CD4-positive, alpha-beta memory T cell (primary cell): Measurements from ENCODE around the gene CYP4Z1. TPM values are rescaled to one million over a fixed set of nuclear protein-coding genes. Genes with fewer than 3 reads are reported as not detected.
"Not testable (repeated sequence)": the region's sequence is repeated elsewhere in the genome, so short reads cannot be mapped to it uniquely, and the experiment has no call there.

Experiments
- CTCF ChIA-PET: fragments of 350-600 bp; sonication (Branson Sonifier 250); formaldehyde crosslinking; loops from one replicate; lab custom pipeline; 2021; ENCODE audit warnings: inconsistent platforms; ENCODE audit not compliant: partially characterized antibody; lab: Charles Lee
- POLR2A ChIA-PET: fragments of 350-600 bp; sonication (Branson Sonifier 250); formaldehyde crosslinking; loops from one replicate; lab custom pipeline; 2021; ENCODE audit not compliant: partially characterized antibody; lab: Charles Lee
- DNase-seq, 5 donors: peaks; one replicate each; pipeline versions ENCODE4 v3.0.0 to v3.0.0-alpha.2; 2020 to 2022; ENCODE audit warnings: mixed read lengths in 1 of 5
- H3K27ac ChIP-seq: one replicate; pipeline ENCODE4 v1.7.0; 2013; ENCODE audit warnings: low read depth, low read length
- H3K27me3 ChIP-seq: 2 replicates; pipeline ENCODE4 v1.7.0; 2013; ENCODE audit warnings: mild to moderate bottlenecking, low read length, moderate library complexity; ENCODE audit not compliant: insufficient read depth
- H3K36me3 ChIP-seq: 2 replicates; pipeline ENCODE4 v1.7.0; 2013; ENCODE audit warnings: mild to moderate bottlenecking, low read length, moderate library complexity; ENCODE audit not compliant: insufficient read depth
- H3K4me1 ChIP-seq: 2 replicates; pipeline ENCODE4 v1.7.0; 2013; ENCODE audit warnings: mild to moderate bottlenecking, low read length, moderate library complexity; ENCODE audit not compliant: insufficient read depth
- H3K4me3 ChIP-seq, 2 donors: one replicate each; pipeline ENCODE4 v1.7.0; 2013; ENCODE audit warnings: low read length in 2 of 2, mild to moderate bottlenecking in 1 of 2
- H3K9me3 ChIP-seq, 2 donors: one replicate each; pipeline ENCODE4 v1.7.0; 2013; ENCODE audit warnings: low read length in 2 of 2, control low read depth in 1 of 2; ENCODE audit not compliant: control insufficient read depth in 1 of 2
- H3K27ac Mint-ChIP-seq, 7 donors: one replicate each; pipeline ENCODE4 v1.8.0; 2020 to 2021; ENCODE audit warnings: mixed read lengths in 7 of 7, mild to moderate bottlenecking in 6 of 7, inconsistent platforms in 3 of 7, moderate library complexity in 3 of 7
- H3K27me3 Mint-ChIP-seq, 2 donors: one replicate each; pipeline ENCODE4 v1.8.0; 2020 to 2021; ENCODE audit warnings: mixed read lengths in 2 of 2
- H3K36me3 Mint-ChIP-seq, 2 donors: one replicate each; pipeline ENCODE4 v1.8.0; 2020 to 2021; ENCODE audit warnings: mixed read lengths in 2 of 2, inconsistent platforms in 1 of 2, mild to moderate bottlenecking in 1 of 2
- H3K4me1 Mint-ChIP-seq, 4 donors: one replicate each; pipeline ENCODE4 v1.8.0; 2020 to 2021; ENCODE audit warnings: mixed read lengths in 4 of 4, mild to moderate bottlenecking in 1 of 4
- H3K4me3 Mint-ChIP-seq, 8 donors: one replicate each; pipeline ENCODE4 v1.8.0; 2020 to 2021; ENCODE audit warnings: mixed read lengths in 8 of 8, mild to moderate bottlenecking in 7 of 8, moderate library complexity in 6 of 8, inconsistent platforms in 3 of 8
- H3K9me3 Mint-ChIP-seq, 8 donors: one replicate each; pipeline ENCODE4 v1.8.0; 2020 to 2021; ENCODE audit warnings: mixed read lengths in 8 of 8, mild to moderate bottlenecking in 5 of 8, inconsistent platforms in 3 of 8, moderate library complexity in 1 of 8
- intact Hi-C: fragments of 100-400 bp; cut with micrococcal nuclease; formaldehyde crosslinking; loops from one replicate; pipeline ENCODE4 v1.15.1; 2023
- polyA plus RNA-seq, 2 donors: library from polyadenylated mRNA; unstranded; fragments of 300-500 nt; fragmentation: Illumina TruSeq; gene quantifications; one replicate each; pipeline ENCODE4 v1.2.3, GENCODE V29; 2021
- total RNA-seq, 2 experiments: library from RNA; stranded (reverse); gene quantifications; one replicate each; pipeline ENCODE4 v1.2.3, GENCODE V29; 2021

The CYP4Z1 gene
- total and polyA plus RNA-seq, 4 experiments from 2014 or later = not detected

DNA sequence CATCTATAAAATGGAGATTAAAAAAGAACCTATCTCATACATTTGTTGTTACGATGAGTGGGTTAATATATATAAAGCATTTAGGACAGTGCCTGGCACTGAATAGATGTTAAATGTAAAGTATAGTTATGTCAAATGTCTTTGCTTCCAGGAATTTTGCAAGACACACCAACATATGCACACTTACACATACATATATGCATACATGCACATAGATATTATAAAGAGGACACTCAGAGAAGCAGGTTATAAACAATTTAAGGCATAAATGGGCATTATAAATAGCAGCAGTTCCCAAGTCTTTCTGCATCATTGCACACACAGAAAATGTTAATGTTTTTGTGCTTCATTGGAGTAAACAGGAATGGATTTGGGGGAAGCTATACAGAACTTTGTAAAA is 30.3 kb upstream of the CYP4Z1 start:
- CTCF ChIA-PET = no interaction called here
- DNase-seq = no peak
- peaks cover 2 to 17% of the 10 kb centered on the region in 2 donors for H3K27me3 Mint-ChIP-seq
- no peaks in the 10 kb centered on the region for H3K4me1 Mint-ChIP-seq
- H3K4me1 ChIP-seq = no peaks in the 10 kb centered on the region
- POLR2A ChIA-PET = no interaction called here
- H3K9me3 ChIP-seq = no peaks in the 10 kb centered on the region
- H3K36me3 ChIP-seq = no peaks in the 10 kb centered on the region
- H3K9me3 Mint-ChIP-seq = peaks cover 0 to 2% (median 0%) of the 10 kb centered on the region in 8 donors
- H3K27ac Mint-ChIP-seq = no peak overlapping the region
- H3K4me3 Mint-ChIP-seq = no peak overlapping the region
- no peak overlapping the region for H3K4me3 ChIP-seq
- no peaks in the 10 kb centered on the region for H3K36me3 Mint-ChIP-seq
- intact Hi-C loops = no loop called here
- no peak overlapping the region for H3K27ac ChIP-seq
- no peaks in the 10 kb centered on the region for H3K27me3 ChIP-seq

DNA sequence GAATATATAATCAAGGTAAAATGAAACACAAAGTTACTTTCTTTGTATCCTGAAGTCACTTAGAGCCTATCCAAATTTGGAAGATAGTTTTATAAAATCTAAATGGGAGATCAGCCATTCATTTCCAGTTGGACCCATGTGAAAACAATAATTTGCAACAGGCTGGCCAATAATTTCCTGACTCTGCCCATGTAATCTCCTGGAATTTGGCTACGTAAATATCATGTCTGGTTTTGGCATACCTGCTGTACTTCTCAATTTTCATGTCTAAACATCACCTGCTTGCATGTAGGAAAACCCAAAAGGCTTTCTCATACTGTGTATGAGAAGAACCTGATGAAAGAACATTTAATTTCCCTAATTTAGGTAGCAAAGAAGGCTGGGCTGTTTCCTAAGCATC is 7.7 kb upstream of the CYP4Z1 start:
- peaks cover 3% of the 10 kb centered on the region for H3K27me3 ChIP-seq
- DNase-seq = no peak
- H3K4me3 ChIP-seq = no peak overlapping the region
- H3K27me3 Mint-ChIP-seq = peaks cover 22 to 24% of the 10 kb centered on the region in 2 donors
- no peaks in the 10 kb centered on the region for H3K36me3 Mint-ChIP-seq
- H3K27ac ChIP-seq = no peak overlapping the region
- H3K36me3 ChIP-seq = no peaks in the 10 kb centered on the region
- no peak overlapping the region for H3K27ac Mint-ChIP-seq
- no peak overlapping the region for H3K4me3 Mint-ChIP-seq
- H3K9me3 Mint-ChIP-seq = peaks cover 2 to 24% (median 19%) of the 10 kb centered on the region in 8 donors
- intact Hi-C loops = no loop called here
- peaks cover 3 to 14% (median 5%) of the 10 kb centered on the region in 4 donors for H3K4me1 Mint-ChIP-seq
- H3K9me3 ChIP-seq = no peaks in the 10 kb centered on the region
- no peaks in the 10 kb centered on the region for H3K4me1 ChIP-seq
- CTCF ChIA-PET = no interaction called here
- POLR2A ChIA-PET = no interaction called here

DNA sequence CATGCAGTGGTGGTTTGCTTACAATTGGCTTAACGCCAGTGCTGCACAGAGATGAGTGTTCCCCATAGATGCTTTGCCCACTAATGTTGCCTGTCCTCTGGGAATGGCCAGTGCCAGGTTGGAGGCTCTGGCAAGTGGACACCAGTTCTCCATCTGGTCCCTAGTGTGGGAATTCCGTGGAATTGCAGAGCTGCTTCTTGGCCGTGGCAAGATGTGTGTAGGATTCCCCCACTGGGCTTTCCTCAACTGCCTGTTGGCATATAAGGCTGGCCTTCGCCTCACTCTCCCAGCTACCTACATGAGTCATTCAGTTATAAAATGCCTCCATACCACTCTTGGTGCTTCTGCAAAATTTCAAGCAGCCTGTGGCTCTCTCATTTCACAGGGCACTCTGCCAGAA is 2.0 kb downstream of the CYP4Z1 start:
- DNase-seq, H3K9me3 Mint-ChIP-seq, CTCF ChIA-PET, H3K36me3 ChIP-seq, H3K27ac ChIP-seq, H3K27me3 ChIP-seq, H3K4me1 Mint-ChIP-seq, H3K9me3 ChIP-seq, intact Hi-C loops, H3K4me3 Mint-ChIP-seq, H3K27ac Mint-ChIP-seq, POLR2A ChIA-PET, H3K4me3 ChIP-seq, H3K36me3 Mint-ChIP-seq, H3K4me1 ChIP-seq: not testable (repeated sequence)
- H3K27me3 Mint-ChIP-seq = peaks cover 4 to 13% of the 10 kb centered on the region in 2 donors

DNA sequence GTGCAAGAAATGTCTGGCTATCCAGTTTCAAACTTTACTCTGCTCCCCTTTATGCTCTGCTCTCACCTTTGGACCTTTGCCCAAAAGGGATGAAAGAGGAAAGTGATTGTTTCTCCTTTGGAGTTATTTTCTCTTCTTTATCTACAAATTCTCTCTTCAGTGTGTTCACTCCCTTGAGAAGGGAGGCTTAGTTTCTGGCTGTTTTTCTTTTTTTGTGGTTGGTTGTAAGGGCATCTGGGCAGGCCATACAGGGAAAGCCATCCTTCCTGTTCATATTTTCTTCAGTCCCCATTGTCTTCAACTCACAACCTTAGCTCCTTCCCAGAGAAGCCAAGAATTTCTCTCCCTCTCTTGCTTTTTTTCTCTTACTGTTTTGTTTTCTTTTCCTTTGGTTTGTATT is 2.5 kb downstream of the CYP4Z1 start:
- H3K36me3 Mint-ChIP-seq, POLR2A ChIA-PET, H3K27ac ChIP-seq, H3K4me1 Mint-ChIP-seq, H3K36me3 ChIP-seq, CTCF ChIA-PET, H3K4me3 Mint-ChIP-seq, H3K9me3 Mint-ChIP-seq, DNase-seq, H3K4me3 ChIP-seq, H3K4me1 ChIP-seq, H3K9me3 ChIP-seq, H3K27ac Mint-ChIP-seq, intact Hi-C loops, H3K27me3 ChIP-seq: not testable (repeated sequence)
- peaks cover 3 to 13% of the 10 kb centered on the region in 2 donors for H3K27me3 Mint-ChIP-seq

DNA sequence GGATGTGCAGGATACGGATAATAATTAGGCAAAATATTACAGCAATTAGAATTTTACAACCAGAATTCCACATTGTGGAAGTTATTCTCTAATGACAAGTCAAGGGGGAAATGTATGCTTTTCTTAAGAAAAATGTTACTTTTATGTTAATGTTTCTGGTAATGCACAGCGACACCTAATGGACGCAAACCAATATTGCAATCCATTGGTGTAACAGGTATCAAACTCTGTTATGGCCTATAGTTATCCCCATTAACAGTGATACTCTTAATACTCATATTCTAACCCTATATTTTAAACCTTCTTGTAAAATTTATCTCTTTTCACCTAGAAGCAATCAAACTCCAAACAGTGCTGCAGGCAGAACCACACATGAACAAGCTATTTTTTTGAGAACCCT is 22.3 kb downstream of the CYP4Z1 start:
- H3K9me3 ChIP-seq, H3K9me3 Mint-ChIP-seq, POLR2A ChIA-PET, H3K27ac Mint-ChIP-seq, H3K4me3 ChIP-seq, H3K27ac ChIP-seq, H3K36me3 ChIP-seq, H3K4me3 Mint-ChIP-seq, H3K36me3 Mint-ChIP-seq, H3K27me3 ChIP-seq, intact Hi-C loops, H3K4me1 Mint-ChIP-seq, H3K4me1 ChIP-seq, H3K27me3 Mint-ChIP-seq, CTCF ChIA-PET: not testable (repeated sequence)
- DNase-seq = peak; percentile 6 to 37 (median 11)

DNA sequence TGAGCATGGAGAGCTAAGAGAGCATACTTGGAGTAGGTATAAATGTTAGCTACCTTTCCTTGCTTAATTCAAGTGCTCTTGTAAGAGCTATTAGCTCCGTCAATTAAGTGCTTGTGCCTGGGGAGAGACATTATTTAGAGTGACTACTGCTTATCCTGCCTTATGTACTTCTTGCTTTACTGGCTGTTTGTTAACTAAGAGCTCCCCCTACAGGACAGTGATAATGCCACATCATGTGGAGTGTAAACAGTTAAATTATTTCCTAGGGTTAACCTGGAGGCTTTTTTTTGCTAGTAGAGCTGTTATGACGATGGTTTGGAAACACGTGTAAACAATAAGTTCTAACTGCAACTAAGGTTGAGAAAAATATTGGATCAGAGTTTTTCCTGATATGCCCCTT is 24.4 kb downstream of the CYP4Z1 start:
- H3K9me3 ChIP-seq, H3K36me3 Mint-ChIP-seq, H3K27ac Mint-ChIP-seq, POLR2A ChIA-PET, H3K4me1 ChIP-seq, H3K4me3 ChIP-seq, H3K36me3 ChIP-seq, H3K9me3 Mint-ChIP-seq, H3K27me3 ChIP-seq, DNase-seq, H3K4me3 Mint-ChIP-seq, H3K4me1 Mint-ChIP-seq, H3K27ac ChIP-seq, H3K27me3 Mint-ChIP-seq, CTCF ChIA-PET, intact Hi-C loops: not testable (repeated sequence)

DNA sequence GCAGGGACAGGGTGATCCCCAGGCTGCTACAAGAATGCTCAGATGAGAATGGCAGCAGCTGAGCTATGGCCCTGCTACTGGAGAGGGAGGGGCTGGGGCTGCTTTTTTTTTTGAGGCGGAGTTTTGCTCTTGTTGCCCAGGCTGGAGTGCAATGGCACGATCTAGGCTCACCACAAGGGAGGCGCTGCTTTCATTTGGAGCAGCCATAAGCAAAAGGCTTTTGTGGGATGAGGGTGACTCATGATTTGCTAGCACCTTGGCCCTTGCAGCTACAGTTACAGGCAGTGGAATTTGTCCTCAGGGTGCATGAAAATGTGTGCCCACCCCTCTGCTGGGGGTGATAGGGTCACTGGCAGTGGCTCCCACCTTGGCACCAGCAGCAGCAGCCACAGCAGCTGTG is 37.8 kb downstream of the CYP4Z1 start:
- no peak for DNase-seq
- Mint-ChIP-seq H3K4me1 (no peaks in the 10 kb centered on the region), H3K27ac (no peak overlapping the region), H3K4me3 (no peak overlapping the region), H3K27me3 (peaks cover 14 to 20% of the 10 kb centered on the region in 2 donors), H3K36me3 (no peaks in the 10 kb centered on the region), H3K9me3 (peaks cover 0 to 26% (median 22%) of the 10 kb centered on the region in 8 donors)
- H3K27me3 ChIP-seq = no peaks in the 10 kb centered on the region
- no peaks in the 10 kb centered on the region for H3K4me1 ChIP-seq
- ChIA-PET POLR2A (no interaction called here), CTCF (no interaction called here)
- H3K27ac ChIP-seq = no peak overlapping the region
- H3K4me3 ChIP-seq = no peak overlapping the region
- H3K36me3 ChIP-seq = no peaks in the 10 kb centered on the region
- intact Hi-C loops = no loop called here
- peaks cover 0 to 3% of the 10 kb centered on the region in 2 donors for H3K9me3 ChIP-seq

DNA sequence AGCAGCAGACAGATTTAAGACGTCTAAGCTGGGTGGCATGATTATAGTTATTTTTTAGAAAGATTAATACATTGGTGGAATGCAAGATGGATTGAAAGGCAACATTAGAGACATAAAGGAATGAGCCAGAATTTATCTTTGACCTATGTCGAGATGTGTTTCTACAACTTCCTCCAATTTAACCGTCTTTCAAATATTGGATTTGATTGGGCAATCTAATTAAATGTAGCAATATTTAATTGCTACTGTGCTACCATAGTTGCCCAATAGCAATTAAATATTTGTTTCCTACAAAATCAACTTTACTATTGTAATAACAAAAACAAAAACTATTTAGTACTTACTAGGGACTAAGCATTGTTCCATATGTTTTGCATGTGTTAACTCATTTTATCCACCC is 39.8 kb downstream of the CYP4Z1 start:
- ChIA-PET CTCF (no interaction called here), POLR2A (no interaction called here)
- Histone ChIP-seq H3K4me3 (no peak overlapping the region), H3K27me3 (no peaks in the 10 kb centered on the region), H3K27ac (no peak overlapping the region), H3K36me3 (no peaks in the 10 kb centered on the region), H3K4me1 (no peaks in the 10 kb centered on the region), H3K9me3 (peaks cover 0 to 3% of the 10 kb centered on the region in 2 donors)
- no peaks in the 10 kb centered on the region for H3K4me1 Mint-ChIP-seq
- H3K9me3 Mint-ChIP-seq = peaks cover 0 to 25% (median 20%) of the 10 kb centered on the region in 8 donors
- no peak overlapping the region for H3K4me3 Mint-ChIP-seq
- peaks cover 8 to 18% of the 10 kb centered on the region in 2 donors for H3K27me3 Mint-ChIP-seq
- no peak for DNase-seq
- H3K36me3 Mint-ChIP-seq = no peaks in the 10 kb centered on the region
- no peak overlapping the region for H3K27ac Mint-ChIP-seq
- intact Hi-C loops = no loop called here
